Measurements from ENCODE around the gene SHROOM1.

The SHROOM1 gene

DNA sequence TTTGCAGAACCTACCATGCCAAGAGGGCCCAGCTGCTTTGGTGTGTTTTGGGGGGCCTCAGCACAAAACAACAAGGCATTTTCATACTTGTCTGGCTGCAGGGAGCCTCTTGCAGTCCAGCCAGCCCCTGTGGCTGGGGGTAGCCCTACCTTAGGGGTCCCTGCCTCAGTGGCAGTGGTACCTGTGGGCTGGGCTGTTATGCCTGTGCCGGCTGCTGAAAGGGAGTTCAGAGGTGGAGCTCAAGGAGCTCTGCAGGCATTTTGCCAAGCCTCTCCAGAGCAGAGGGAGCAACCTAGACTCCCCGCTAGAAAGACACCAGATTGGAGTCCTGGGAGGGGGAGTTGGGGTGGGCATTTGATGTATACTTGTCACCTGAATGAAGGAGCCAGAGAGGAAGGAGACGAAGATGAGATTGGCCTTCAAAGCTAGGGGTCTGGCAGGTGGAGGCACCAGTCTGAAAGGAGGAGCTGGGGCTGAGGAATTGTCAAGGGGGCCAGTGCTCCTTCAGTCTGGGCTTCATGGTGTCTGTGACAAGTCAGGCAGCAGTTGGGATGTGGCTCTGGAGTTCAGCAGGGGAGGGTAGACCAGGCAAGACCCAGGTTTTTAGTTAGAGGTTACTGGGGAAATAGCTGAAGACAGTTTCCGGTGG lies 1.5 kb downstream of the SHROOM1 start:
- H4K20me1 ChIP-seq (ENCODE audit: insufficient read depth, low read length) = no peaks in the 10 kb centered on the region
- peak overlapping the region; percentile 90; the same call in 1 of the 2 replicates for H3K4me2 ChIP-seq (ENCODE audit: low read depth, low read length)
- H3K27me3 ChIP-seq (replicated peaks; ENCODE audit: insufficient read depth, low read length) = no peaks in the 10 kb centered on the region
- no peak overlapping the region for H3K27ac ChIP-seq (ENCODE audit: low read length)
- no peaks in the 10 kb centered on the region for H3F3A ChIP-seq (ENCODE audit: insufficient read depth, low read length)
- no peak overlapping the region for H2AFZ ChIP-seq (ENCODE audit: low read length)
- no peaks in the 10 kb centered on the region for H3K9me3 ChIP-seq (replicated peaks; ENCODE audit: insufficient read depth, low read length)
- DNase-seq = no peak
- peak overlapping the region; percentile 82; the same call in 1 of the 2 replicates for H3K4me3 ChIP-seq (ENCODE audit: low read length)
- peaks cover 5% of the 10 kb centered on the region for H3K79me2 ChIP-seq (ENCODE audit: low read length)
- H3K9ac ChIP-seq (ENCODE audit: low read length) = peak overlapping the region; percentile 85; the same call in 1 of the 2 replicates
- H3K9me2 ChIP-seq (replicated peaks; ENCODE audit: insufficient read depth, low read length) = no peaks in the 10 kb centered on the region
- no peaks in the 10 kb centered on the region for H3K36me3 ChIP-seq (replicated peaks; ENCODE audit: insufficient read depth, low read length)
- no peaks in the 10 kb centered on the region for H3K4me1 ChIP-seq (ENCODE audit: low read length)
- TF ChIP-seq, protein P1, sequence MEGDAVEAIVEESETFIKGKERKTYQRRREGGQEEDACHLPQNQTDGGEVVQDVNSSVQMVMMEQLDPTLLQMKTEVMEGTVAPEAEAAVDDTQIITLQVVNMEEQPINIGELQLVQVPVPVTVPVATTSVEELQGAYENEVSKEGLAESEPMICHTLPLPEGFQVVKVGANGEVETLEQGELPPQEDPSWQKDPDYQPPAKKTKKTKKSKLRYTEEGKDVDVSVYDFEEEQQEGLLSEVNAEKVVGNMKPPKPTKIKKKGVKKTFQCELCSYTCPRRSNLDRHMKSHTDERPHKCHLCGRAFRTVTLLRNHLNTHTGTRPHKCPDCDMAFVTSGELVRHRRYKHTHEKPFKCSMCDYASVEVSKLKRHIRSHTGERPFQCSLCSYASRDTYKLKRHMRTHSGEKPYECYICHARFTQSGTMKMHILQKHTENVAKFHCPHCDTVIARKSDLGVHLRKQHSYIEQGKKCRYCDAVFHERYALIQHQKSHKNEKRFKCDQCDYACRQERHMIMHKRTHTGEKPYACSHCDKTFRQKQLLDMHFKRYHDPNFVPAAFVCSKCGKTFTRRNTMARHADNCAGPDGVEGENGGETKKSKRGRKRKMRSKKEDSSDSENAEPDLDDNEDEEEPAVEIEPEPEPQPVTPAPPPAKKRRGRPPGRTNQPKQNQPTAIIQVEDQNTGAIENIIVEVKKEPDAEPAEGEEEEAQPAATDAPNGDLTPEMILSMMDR (IDR thresholded peaks at IDR 0.05; ENCODE audit: low read length) = no peak
- TF ChIP-seq EZH2 (optimal IDR thresholded peaks at IDR 0.05; ENCODE audit: low read depth, low read length) (no peak), EZH2phosphoT487 (IDR thresholded peaks at IDR 0.05; ENCODE audit: low read length) (no peak)

DNA sequence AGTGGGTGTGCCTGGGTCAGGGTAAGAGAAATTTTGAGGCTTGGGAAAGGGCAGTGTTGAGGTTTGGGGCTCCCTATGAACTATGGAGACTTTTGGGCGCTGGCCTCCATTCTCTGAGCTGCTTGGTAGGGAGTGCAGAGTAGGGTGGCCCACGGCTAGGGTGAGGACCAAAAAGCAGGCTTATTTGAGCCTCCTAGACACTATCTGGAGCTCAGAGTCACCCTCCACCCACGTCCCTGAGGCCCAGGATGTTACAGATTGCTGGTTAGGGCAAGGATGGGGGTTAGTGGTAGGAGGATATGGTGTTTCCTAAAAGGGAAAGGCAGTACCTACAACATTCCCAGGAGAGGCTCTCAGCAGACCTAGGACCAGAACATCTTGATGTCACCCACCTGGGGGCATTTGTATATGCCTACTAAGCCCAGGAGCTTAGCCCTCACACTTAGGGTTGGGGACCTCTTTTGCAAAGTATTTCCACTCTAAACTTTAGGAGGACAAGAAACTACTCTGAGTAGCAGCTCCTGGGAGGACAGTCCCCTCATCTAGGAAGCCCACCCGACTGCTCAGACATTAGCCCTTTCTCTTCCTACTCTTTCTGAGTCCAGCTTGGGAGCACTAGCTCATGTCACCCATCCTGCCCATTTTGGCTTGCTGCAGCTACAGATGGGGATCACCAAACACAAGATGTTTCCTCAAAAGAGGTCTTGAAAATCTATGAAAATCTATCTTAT lies 2.3 kb downstream of the SHROOM1 start:
- Histone ChIP-seq H3F3A (ENCODE audit: insufficient read depth, low read length) (no peaks in the 10 kb centered on the region), H3K36me3 (replicated peaks; ENCODE audit: insufficient read depth, low read length) (no peaks in the 10 kb centered on the region), H3K27me3 (replicated peaks; ENCODE audit: insufficient read depth, low read length) (no peaks in the 10 kb centered on the region), H3K79me2 (ENCODE audit: low read length) (peaks cover 5% of the 10 kb centered on the region), H2AFZ (ENCODE audit: low read length) (no peak overlapping the region), H3K9me3 (replicated peaks; ENCODE audit: insufficient read depth, low read length) (no peaks in the 10 kb centered on the region), H3K27ac (ENCODE audit: low read length) (no peak overlapping the region), H3K9me2 (replicated peaks; ENCODE audit: insufficient read depth, low read length) (no peaks in the 10 kb centered on the region), H4K20me1 (ENCODE audit: insufficient read depth, low read length) (no peaks in the 10 kb centered on the region), H3K4me2 (ENCODE audit: low read depth, low read length) (no peak overlapping the region), H3K9ac (ENCODE audit: low read length) (no peak overlapping the region), H3K4me3 (ENCODE audit: low read length) (no peak overlapping the region), H3K4me1 (ENCODE audit: low read length) (no peaks in the 10 kb centered on the region)
- DNase-seq = no peak
- TF ChIP-seq EZH2phosphoT487 (IDR thresholded peaks at IDR 0.05; ENCODE audit: low read length) (no peak), EZH2 (optimal IDR thresholded peaks at IDR 0.05; ENCODE audit: low read depth, low read length) (no peak)
- TF ChIP-seq, protein P1 (IDR thresholded peaks at IDR 0.05; ENCODE audit: low read length) = no peak

DNA sequence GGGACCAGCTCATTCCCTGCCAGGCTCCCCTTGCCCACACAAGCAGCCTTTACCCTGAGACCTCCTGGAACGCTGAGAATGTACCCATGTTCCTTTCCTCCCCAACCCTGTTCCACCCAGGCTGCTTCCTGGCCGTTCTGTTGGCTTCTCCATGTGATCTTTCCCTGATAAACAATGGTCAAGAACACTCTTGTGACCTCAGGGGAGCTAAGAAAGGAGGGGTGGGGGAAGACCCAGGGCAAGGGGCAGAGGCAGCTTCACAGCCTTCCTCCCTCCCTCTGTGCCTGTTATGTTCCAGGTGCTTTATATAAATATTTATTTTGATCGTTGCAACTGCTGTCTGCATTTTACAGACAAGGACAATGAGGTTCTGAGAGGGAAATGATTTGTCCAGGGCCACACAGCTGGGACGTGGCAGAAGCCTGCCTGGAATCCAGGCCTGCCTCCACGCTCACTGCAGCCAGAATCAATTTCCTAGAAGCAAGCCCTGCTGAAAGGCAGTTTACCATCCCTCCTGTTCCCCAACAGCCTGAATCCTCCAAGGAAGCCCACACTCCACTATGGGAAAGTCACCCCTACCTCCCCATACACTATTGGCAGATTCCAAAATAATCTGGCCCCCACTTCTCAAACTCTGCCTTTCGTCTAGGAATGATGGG lies 3.9 kb downstream of the SHROOM1 start:
- Histone ChIP-seq H4K20me1 (ENCODE audit: insufficient read depth, low read length) (no peaks in the 10 kb centered on the region), H3K27me3 (replicated peaks; ENCODE audit: insufficient read depth, low read length) (no peaks in the 10 kb centered on the region), H3K36me3 (replicated peaks; ENCODE audit: insufficient read depth, low read length) (no peaks in the 10 kb centered on the region), H3K9me2 (replicated peaks; ENCODE audit: insufficient read depth, low read length) (no peaks in the 10 kb centered on the region), H3K9me3 (replicated peaks; ENCODE audit: insufficient read depth, low read length) (no peaks in the 10 kb centered on the region), H3K4me1 (ENCODE audit: low read length) (no peaks in the 10 kb centered on the region), H3F3A (ENCODE audit: insufficient read depth, low read length) (no peaks in the 10 kb centered on the region), H3K27ac (ENCODE audit: low read length) (no peak overlapping the region), H3K4me2 (ENCODE audit: low read depth, low read length) (no peak overlapping the region), H3K79me2 (ENCODE audit: low read length) (peaks cover 5% of the 10 kb centered on the region), H2AFZ (ENCODE audit: low read length) (no peak overlapping the region), H3K4me3 (ENCODE audit: low read length) (no peak overlapping the region), H3K9ac (ENCODE audit: low read length) (no peak overlapping the region)
- TF ChIP-seq, protein P1 (IDR thresholded peaks at IDR 0.05; ENCODE audit: low read length) = no peak
- TF ChIP-seq EZH2phosphoT487 (IDR thresholded peaks at IDR 0.05; ENCODE audit: low read length) (no peak), EZH2 (optimal IDR thresholded peaks at IDR 0.05; ENCODE audit: low read depth, low read length) (no peak)
- no peak for DNase-seq
